GM10248 (cell line): ENCODE results near the gene GFOD1.

Experiments
- CTCF ChIA-PET: fragments of 300-600 bp; sonication (Branson Sonifier 250); formaldehyde crosslinking; extraction: SDS; loops from one replicate; lab custom pipeline; 2021; ENCODE audit warnings: antibody characterized with exemption; lab: Yijun Ruan, JAX
- POLR2A ChIA-PET: fragments of 350-650 bp; sonication (Branson Sonifier 250); formaldehyde crosslinking; extraction: SDS; loops from one replicate; lab custom pipeline; 2020; ENCODE audit warnings: antibody characterized with exemption; lab: Yijun Ruan, JAX
- DNase-seq: peaks from one replicate; pipeline ENCODE4 v3.0.0; 2012; ENCODE audit errors: extremely low spot score
- CTCF ChIP-seq: IDR thresholded peaks from 2 replicates; pipeline ENCODE4 v1.5.1; 2012; ENCODE audit warnings: mild to moderate bottlenecking, low read depth; ENCODE audit errors: extremely low read depth, missing control alignments, control extremely low read depth

GFOD1 gene

GRCh38 chr6:13484138-13484708, 3.2 kb downstream of the GFOD1 start:
- CTCF ChIA-PET, result interaction anchor here (0.7 to 2.7 kb wide), 10 partner anchors 9 to 153 kb away, joined by 3 to 11 read pairs (median 3); partner anchors contain the start of gene SIRT5
- POLR2A ChIA-PET, result no interaction called here
- peak; percentile 35 for DNase-seq

GRCh38 chr6:13480631-13481501, 6.5 kb downstream of the GFOD1 start:
- no peak for TF ChIP-seq CTCF
- POLR2A ChIA-PET, result no interaction called here
- no peak for DNase-seq
- CTCF ChIA-PET, result interaction anchor here (1.0 to 4.0 kb wide), 8 partner anchors 24 to 105 kb away, joined by 3 to 13 read pairs (median 4); partner anchors contain the start of gene SIRT5

More at GRCh38 chr6:13484138-13484708, 3.2 kb downstream of the GFOD1 start:
- no peak for TF ChIP-seq CTCF

- TF ChIP-seq CTCF, result no peak
- no peak for DNase-seq
- CTCF ChIA-PET, result interaction anchor here (1.0 to 4.0 kb wide), 8 partner anchors 12 to 105 kb away, joined by 3 to 13 read pairs (median 4); partner anchors contain the start of gene SIRT5
- POLR2A ChIA-PET, result no interaction called here
Measured at GRCh38 chr6:13479971-13480434, 7.4 kb downstream of the GFOD1 start.

GRCh38 chr6:13479206-13479800, 8.1 kb downstream of the GFOD1 start:
- no peak for TF ChIP-seq CTCF
- CTCF ChIA-PET, result interaction anchor here (0.9 to 4.0 kb wide), 6 partner anchors 9 to 142 kb away, joined by 3 to 13 read pairs (median 5); partner anchors contain the start of genes GFOD1 and SIRT5
- DNase-seq, result no peak
- POLR2A ChIA-PET, result interaction anchor here (0.5 to 1.0 kb wide), 2 partner anchors 24 to 86 kb away, joined by 3 read pairs; no protein-coding TSS in a partner anchor

GRCh38 chr6:13478525-13478966, 8.9 kb downstream of the GFOD1 start:
- ChIA-PET POLR2A (interaction anchor here (0.5 to 1.0 kb wide), 3 partner anchors 23 to 86 kb away, joined by 3 read pairs; no protein-coding TSS in a partner anchor), CTCF (interaction anchor here (0.9 to 4.0 kb wide), 5 partner anchors 8 to 141 kb away, joined by 3 to 13 read pairs (median 4); partner anchors contain the start of genes GFOD1 and SIRT5)
- no peak for TF ChIP-seq CTCF
- peak; percentile 36 for DNase-seq

- ChIA-PET POLR2A (no interaction called here), CTCF (no interaction called here)
- TF ChIP-seq CTCF, result no peak
- no peak for DNase-seq
Measured at GRCh38 chr6:13474787-13475186, 12.6 kb downstream of the GFOD1 start.
